ENCODE measurements around the gene ARPC4.

The ARPC4 gene

GRCh38 chr3:9810433-9810770 is 17.5 kb downstream of the ARPC4 start:
- Histone ChIP-seq H3K4me3 (ENCODE audit: low read depth, low read length) (peak overlapping the region; percentile 68), H3K9me3 (ENCODE audit: severe bottlenecking) (no peaks in the 10 kb centered on the region), H3K27me3 (ENCODE audit: insufficient read depth, low read depth, severe bottlenecking) (no peaks in the 10 kb centered on the region), H3K27ac (peak overlapping the region; percentile 86), H3K36me3 (peaks cover 7% of the 10 kb centered on the region)
- DNase-seq = no peak
- TF ChIP-seq CTCF (IDR thresholded peaks at IDR 0.05; ENCODE audit: low read depth, low read length) = no peak

- no peak for DNase-seq
- H3K4me3 ChIP-seq (ENCODE audit: low read depth, low read length) = peak overlapping the region; percentile 68; the same call in 1 of the 2 replicates
- no peaks in the 10 kb centered on the region for H3K9me3 ChIP-seq (ENCODE audit: severe bottlenecking)
- H3K27ac ChIP-seq = peak overlapping the region; percentile 86
- peaks cover 3% of the 10 kb centered on the region for H3K36me3 ChIP-seq
- H3K27me3 ChIP-seq (ENCODE audit: insufficient read depth, low read depth, severe bottlenecking) = no peaks in the 10 kb centered on the region
- no peak for TF ChIP-seq CTCF (IDR thresholded peaks at IDR 0.05; ENCODE audit: low read depth, low read length)
Measured at GRCh38 chr3:9810846-9811245, 18.0 kb downstream of the ARPC4 start.

GRCh38 chr3:9812870-9813483 is 20.1 kb downstream of the ARPC4 start:
- Histone ChIP-seq H3K36me3 (no peaks in the 10 kb centered on the region; the same call in 1 of the 2 replicates), H3K27ac (no peak overlapping the region), H3K27me3 (ENCODE audit: insufficient read depth, low read depth, severe bottlenecking) (no peaks in the 10 kb centered on the region), H3K4me3 (ENCODE audit: low read depth, low read length) (no peak overlapping the region), H3K9me3 (ENCODE audit: severe bottlenecking) (no peaks in the 10 kb centered on the region)
- DNase-seq = no peak
- TF ChIP-seq CTCF (IDR thresholded peaks at IDR 0.05; ENCODE audit: low read depth, low read length) = no peak

- H3K27ac ChIP-seq = no peak overlapping the region
- DNase-seq = no peak
- no peaks in the 10 kb centered on the region for H3K27me3 ChIP-seq (ENCODE audit: insufficient read depth, low read depth, severe bottlenecking)
Measured at GRCh38 chr3:9815986-9816385, 23.1 kb downstream of the ARPC4 start.

GRCh38 chr3:9817436-9817835 is 24.6 kb downstream of the ARPC4 start:
- no peak for DNase-seq
- TF ChIP-seq CTCF (IDR thresholded peaks at IDR 0.05; ENCODE audit: low read depth, low read length) = no peak
- H3K4me3 ChIP-seq (ENCODE audit: low read depth, low read length) = no peak overlapping the region
- no peak overlapping the region for H3K27ac ChIP-seq
- no peaks in the 10 kb centered on the region for H3K27me3 ChIP-seq (ENCODE audit: insufficient read depth, low read depth, severe bottlenecking)
- H3K36me3 ChIP-seq = no peaks in the 10 kb centered on the region; the same call in 1 of the 2 replicates
- no peaks in the 10 kb centered on the region for H3K9me3 ChIP-seq (ENCODE audit: severe bottlenecking)

More at GRCh38 chr3:9815986-9816385, 23.1 kb downstream of the ARPC4 start:
- no peak overlapping the region for H3K4me3 ChIP-seq (ENCODE audit: low read depth, low read length)
- H3K36me3 ChIP-seq = no peaks in the 10 kb centered on the region; the same call in 1 of the 2 replicates
- TF ChIP-seq CTCF (IDR thresholded peaks at IDR 0.05; ENCODE audit: low read depth, low read length) = no peak
- H3K9me3 ChIP-seq (ENCODE audit: severe bottlenecking) = no peaks in the 10 kb centered on the region
